Prostate gland (tissue), 2 donors: Measurements from ENCODE around the gene RPS4Y2.

Source experiments
- POLR2A ChIP-seq: fragments of 450-650 bp; IDR thresholded peaks from one replicate; pipeline ENCODE4 v1.6.1; 2016; ENCODE audit warnings: antibody characterized with exemption, mild to moderate bottlenecking
- POLR2AphosphoS5 ChIP-seq: sonication (generic); formaldehyde crosslinking; IDR thresholded peaks from one replicate; pipeline ENCODE4 v1.6.1; 2017; ENCODE audit warnings: antibody characterized with exemption
- TF ChIP-seq, protein P1 (sequence below), 4 experiments: fragments of 200-600 bp in 2 of 4; fragments of 450-650 bp in 2 of 4; sonication (generic) in 2 of 4; IDR thresholded peaks; 1 replicate in 3 of 4; 2 replicates in 1 of 4; pipeline ENCODE4 v1.5.1; 2016 to 2019; ENCODE audit warnings: antibody characterized with exemption in 4 of 4, mild to moderate bottlenecking in 2 of 4, moderate library complexity in 2 of 4

DNA sequence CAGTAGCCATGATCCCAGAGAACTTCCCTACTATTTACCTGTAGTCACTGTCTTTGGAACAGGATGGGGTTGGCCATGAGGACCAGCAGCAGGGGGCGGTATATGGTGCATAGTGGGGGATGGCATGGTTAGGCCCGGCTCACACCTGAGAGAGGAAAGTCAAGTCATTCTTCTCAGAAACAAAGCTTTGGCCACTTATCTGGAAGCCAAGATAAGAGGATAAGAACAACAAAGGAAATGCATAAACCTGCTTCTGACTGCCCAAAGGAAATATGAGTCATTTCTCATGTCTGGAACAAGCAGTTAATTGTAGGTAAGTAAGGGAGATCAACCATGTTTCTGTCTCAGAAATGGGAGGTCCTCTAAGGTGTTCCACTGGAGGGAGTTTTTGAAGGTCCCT lies 10.8 kb upstream of the RPS4Y2 start:
- TF ChIP-seq, protein P1, sequence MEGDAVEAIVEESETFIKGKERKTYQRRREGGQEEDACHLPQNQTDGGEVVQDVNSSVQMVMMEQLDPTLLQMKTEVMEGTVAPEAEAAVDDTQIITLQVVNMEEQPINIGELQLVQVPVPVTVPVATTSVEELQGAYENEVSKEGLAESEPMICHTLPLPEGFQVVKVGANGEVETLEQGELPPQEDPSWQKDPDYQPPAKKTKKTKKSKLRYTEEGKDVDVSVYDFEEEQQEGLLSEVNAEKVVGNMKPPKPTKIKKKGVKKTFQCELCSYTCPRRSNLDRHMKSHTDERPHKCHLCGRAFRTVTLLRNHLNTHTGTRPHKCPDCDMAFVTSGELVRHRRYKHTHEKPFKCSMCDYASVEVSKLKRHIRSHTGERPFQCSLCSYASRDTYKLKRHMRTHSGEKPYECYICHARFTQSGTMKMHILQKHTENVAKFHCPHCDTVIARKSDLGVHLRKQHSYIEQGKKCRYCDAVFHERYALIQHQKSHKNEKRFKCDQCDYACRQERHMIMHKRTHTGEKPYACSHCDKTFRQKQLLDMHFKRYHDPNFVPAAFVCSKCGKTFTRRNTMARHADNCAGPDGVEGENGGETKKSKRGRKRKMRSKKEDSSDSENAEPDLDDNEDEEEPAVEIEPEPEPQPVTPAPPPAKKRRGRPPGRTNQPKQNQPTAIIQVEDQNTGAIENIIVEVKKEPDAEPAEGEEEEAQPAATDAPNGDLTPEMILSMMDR (IDR thresholded peaks at IDR 0.05): no peak
- no peak for TF ChIP-seq POLR2A
- TF ChIP-seq POLR2AphosphoS5: no peak
